ENCODE data around the gene VSTM1.
A peak's percentile ranks its signal among the peaks of the same experiment; 100 is the strongest.
"Not testable (repeated sequence)": the region's sequence is repeated elsewhere in the genome, so short reads cannot be mapped to it uniquely, and the experiment has no call there.

The VSTM1 gene, protein sequence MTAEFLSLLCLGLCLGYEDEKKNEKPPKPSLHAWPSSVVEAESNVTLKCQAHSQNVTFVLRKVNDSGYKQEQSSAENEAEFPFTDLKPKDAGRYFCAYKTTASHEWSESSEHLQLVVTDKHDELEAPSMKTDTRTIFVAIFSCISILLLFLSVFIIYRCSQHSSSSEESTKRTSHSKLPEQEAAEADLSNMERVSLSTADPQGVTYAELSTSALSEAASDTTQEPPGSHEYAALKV

DNA sequence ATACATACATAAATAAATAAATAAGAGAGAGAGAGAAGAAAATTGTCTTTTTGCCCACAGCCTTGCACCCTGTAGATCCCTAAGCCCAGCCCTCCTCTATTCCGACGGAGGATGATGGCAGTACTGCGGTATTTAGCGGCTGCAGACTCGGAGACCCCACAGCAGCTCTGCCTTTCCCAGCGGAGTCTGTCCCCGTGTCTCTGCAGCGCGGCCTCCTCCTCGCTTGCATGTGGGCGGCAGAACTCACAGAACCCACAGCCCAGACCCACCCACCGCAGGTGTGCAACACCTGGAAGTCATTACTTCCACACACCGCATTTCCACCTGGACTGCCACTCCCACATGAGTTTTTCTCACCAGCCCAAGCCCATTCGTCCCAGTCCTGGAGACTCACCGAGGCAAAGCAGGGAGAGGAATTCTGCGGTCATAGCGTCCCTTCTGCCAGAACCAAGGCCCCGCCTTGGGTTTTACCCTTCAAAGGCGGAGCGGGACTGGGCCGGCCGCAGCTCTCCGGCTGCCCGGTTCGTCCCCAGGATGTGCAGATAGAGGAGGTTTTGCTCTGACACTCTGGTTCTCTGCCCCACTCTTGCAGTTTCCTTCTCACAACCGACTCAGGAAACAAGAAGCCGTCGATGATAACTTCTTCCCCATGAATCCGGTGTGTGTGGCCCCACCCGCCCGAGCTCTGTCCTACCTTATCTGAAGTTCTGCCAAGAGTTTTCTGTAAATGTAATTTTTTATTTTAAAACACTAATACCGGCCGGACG, at the start of gene VSTM1:
Gene VSTM1 (minus strand): TSS at position 548 of the 767 bp plus-strand sequence. CDS start 120 bp downstream, at position 428.
- DNase-seq: no peak

DNA sequence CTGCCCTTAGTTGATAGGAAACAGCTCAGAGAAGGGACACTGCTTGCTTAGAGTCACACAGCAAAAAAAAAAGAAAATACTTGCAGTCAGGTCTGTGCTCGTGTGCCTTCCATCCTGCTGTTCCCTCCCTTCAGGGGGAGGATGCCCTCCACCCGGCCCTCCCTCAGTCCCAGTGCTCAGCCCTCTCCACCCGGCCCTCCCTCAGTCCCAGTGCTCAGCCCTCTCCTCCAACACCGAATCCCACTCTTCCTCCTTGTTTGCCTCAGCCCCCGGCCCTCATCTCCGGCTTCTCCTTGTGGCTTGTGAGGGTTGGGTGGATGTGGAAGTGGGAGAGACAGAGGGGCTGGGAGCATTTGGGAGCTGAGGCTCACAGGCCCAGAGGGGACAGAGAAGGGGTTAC, 46.0 kb upstream of the VSTM1 start:
- no peak for DNase-seq

DNA sequence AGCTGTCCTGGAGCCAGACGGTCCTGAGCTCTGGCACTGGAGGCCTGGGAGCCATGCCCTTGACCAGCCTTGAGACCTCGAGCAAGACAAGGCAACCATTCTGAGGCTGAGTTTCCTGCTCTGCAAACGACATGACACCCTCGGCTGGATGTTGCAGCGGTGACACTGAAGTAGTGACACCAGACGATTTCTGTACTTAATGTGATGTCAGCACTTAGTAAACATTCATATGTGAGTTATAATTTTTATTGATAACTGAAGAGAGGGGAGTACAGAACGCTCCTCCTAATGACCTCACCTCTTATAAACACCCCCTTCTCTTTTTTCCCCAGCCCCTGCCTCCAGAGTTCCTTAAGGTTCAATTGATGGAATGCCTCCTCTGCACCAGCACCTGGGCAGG, 44.8 kb upstream of the VSTM1 start:
- DNase-seq: no peak

DNA sequence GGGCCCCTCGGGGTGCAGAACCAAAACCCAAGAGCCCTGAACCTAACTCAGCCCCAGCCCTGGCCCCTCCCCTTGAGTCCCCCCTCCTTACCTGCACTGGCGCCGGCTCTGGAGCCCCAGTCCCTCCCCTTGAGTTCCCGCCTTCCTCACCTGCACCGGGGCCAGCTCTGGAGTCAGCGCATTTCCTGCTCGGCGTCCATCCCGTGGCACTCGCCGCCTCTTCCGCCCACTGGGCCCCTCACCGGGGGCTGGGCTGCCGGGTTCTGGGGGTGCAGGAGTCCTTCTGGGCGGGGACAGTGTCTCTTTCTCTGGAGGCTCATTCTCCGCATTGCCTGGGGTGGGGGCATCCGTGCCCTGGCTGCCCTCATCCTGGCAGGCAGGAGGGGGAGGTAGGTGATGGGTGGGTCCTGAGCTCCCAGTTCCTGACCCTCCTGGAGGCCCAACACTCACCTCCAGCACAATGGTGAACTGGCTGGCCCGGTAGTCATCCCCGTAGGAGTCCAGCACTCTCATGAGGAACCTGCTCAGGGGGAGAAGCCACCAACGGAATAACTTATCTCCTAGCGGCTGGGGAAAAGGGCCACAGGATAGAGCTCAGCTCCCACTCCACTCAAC, 44.3 kb upstream of the VSTM1 start:
- no peak for DNase-seq

DNA sequence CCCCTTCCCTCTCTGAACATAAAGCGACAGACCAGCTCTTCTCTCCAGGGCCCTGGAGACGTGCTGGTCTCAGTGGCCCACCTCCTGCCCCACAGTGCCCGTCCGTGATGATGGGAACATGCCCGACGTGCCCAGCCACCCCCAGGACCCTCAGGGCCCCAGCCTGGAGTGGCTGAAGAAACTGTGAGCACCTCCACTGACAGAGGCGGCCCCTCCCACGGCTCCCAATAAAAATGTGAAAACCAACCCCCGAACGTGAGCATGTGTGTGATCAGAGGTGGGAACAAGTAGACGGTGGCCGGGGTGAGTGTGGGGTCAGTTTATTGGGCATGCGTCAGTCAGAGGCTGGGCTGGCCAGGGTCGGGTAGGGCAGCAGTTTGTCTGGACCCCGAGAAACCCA, 43.0 kb upstream of the VSTM1 start:
- no peak for DNase-seq

DNA sequence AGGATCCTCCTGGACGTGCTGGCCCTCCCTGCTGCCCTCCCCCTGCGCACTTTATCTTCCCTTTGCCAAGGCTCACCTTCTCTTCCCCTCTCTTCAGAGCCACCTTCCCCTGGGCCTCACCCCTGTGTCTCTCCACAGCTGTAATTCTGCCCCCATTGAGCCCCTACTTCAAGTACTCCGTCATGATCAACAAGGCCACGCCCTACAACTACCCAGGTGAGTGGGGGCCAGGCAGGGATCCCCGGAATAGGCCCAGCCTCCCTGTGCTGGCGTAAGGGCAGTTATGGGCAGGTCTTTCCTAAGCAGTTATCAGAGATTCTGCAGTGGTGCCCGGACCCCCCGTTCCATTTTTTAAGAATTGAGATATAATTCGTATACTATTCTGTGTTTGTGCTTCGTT, 42.1 kb upstream of the VSTM1 start:
- no peak for DNase-seq

DNA sequence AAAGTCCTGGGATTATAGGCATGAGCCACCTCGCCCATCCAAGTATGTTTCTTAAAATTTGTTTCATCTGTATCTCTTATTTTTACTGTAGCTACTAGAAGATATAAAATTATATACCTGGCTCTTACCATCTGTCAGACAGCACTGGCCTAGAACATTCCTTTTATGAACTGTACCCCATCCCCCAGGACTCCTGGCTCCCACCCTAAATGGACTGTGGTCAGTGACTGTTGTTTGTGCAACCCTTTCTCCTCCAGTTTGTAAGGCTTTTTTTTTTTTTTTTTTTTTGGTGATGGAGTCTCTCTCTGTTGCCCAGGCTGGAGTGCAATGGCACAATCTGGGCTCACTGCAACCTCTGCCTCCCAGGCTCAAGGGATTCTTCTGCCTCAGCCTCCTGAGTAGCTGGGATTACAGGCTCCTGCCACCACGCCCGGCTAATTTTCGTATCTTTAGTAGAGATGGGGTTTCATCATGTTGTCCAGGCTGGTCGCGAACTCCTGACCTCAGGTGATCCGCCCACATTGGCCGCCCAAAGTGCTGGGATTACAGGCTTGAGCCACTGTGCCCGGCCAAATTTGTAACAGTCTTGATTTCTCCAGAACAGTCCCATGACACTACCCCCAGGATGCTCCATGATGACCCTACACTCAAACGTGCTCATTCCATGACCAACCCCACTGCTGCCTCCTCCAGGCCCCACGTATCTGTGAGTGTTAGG, 41.5 kb upstream of the VSTM1 start:
- DNase-seq: no peak

DNA sequence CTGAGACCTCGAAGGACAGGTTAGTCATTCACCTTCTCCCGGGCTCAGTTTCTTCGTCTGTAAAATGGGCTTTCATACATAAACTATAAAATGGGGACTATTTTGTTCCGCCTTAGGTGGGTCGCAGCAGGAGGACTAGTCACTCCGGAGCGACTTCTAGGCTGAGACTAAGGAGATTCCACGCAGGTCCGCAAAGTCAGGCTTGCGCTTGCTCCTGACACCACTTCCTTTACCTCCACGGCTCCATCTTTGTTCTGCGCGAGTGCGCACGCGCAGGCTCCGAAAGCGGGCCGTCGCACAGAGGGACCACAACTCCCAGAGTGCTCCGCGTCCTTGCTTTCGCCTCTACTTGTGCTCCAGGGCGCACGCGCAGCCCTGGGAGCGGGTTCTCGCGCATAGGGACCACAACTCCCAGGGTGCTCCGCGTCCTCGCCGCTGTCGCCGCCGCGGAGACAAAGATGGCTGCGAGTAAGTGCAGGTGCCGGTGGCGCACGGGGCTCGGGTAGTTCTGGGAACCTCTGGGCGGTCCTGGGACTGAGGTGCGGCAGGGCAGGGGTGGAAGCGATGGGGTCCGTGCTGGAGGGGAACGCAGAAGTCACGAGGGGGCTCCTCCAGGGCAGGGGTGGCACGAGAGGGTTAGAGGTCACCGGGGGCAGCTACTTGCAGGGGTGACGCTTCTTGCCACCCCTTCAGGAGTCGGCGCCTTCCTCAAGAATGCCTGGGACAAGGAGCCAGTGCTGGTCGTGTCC, 38.9 kb upstream of the VSTM1 start, which contains the start of gene NDUFA3:
Gene NDUFA3 (plus strand): TSS at position 435 of the 749 bp plus-strand sequence. CDS start 24 bp downstream, at position 459.
- peak; percentile 99 for DNase-seq

DNA sequence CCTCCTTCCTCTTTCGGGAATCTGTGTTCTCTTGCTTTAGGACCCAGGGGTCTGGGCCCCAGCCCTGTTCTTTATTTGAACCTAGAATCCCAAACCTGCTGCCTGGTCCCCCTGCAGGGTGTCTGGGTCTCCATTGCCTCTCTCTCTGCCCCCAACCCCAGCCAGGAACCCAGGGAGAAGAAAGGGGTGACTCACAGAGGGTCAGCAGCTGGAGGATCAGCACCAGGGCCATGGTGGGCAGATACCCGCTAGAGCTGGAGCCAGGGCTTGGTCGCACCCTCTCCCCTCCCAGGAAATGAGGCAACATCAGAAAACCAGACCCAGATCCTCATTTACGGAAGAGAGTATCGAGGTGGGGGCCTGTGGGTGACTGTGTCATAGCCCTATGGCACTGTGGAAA, 36.9 kb upstream of the VSTM1 start, which contains the start of gene OSCAR:
Gene OSCAR (minus strand): TSS at position 243 of the 400 bp plus-strand sequence. CDS start 11 bp downstream, at position 232.
- peak; percentile 94 for DNase-seq

DNA sequence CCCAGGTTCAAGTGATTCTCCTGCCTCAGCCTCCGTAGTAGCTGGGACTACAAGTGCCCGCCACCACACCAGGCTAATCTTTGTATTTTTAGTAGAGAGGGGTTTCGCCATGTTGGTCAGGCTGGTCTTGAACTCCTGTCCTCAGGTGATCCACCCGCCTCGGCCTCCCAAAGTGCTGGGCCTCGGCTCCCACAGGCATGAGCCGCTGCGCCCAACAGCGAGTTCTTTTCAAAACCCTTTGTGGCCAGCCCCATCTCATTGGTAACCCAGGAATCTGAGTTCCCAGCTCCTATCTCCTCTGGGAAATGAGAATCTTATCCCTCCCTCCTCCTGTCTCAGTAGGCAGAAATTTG, 36.2 kb upstream of the VSTM1 start:
- not testable (repeated sequence) for DNase-seq

DNA sequence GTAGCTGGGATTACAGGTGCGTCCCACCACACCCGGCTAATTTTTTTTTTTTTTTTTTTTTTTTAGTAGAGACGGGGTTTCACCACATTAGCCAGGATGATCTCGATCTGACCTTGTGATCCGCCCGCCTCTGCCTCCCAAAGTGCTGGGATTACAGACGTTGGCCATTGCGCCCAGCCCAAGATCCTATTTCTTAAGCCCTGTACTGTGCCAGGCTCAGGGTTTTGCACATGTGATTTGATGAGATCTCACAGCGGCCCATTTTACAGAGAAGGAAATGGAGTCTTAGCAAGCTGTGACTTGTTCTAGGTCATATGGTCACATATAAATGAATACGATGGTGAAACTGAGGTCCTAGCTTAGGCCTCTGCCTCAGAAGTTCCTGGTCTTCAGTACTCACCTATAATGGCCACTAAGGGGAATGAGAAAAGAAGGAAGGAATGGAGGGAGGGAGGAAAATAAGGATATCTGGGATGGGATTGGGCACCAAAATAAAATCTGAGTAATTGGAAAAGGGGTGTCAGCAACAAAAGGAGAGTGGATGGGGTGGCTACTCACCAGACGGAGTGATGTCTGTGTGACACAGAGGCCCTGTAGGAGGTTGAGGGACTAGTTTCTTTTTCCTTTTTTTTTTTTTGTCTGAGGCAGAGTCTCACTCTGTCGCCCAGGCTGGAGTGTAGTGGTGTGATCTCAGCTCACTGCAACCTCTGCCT, 35.6 kb upstream of the VSTM1 start:
- peak; percentile 72 for DNase-seq

DNA sequence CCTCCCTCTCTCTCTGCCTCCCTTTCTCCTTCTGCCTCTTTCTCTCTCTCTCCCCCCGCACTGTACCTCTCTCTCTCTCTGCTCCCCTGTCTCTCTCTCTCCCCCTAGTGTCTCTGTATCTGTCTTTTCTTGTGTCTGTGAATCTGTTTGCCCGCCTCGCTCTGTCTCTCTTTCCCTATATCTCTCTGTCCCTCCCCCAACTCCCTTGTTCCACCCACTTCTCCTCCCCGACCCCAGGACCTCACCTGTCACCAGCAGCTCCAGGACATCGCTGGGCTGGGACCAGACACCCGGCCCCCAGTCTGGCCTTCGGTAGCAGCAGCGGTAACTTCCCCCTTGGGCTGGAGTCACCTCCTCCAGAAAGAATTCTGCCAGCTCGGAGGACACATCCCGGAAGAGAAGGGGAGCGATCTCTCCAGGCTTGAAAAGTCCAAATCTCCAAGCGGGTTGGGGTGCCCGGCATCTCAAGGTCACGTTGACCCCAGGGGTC, 33.0 kb upstream of the VSTM1 start:
- DNase-seq: peak; percentile 34

DNA sequence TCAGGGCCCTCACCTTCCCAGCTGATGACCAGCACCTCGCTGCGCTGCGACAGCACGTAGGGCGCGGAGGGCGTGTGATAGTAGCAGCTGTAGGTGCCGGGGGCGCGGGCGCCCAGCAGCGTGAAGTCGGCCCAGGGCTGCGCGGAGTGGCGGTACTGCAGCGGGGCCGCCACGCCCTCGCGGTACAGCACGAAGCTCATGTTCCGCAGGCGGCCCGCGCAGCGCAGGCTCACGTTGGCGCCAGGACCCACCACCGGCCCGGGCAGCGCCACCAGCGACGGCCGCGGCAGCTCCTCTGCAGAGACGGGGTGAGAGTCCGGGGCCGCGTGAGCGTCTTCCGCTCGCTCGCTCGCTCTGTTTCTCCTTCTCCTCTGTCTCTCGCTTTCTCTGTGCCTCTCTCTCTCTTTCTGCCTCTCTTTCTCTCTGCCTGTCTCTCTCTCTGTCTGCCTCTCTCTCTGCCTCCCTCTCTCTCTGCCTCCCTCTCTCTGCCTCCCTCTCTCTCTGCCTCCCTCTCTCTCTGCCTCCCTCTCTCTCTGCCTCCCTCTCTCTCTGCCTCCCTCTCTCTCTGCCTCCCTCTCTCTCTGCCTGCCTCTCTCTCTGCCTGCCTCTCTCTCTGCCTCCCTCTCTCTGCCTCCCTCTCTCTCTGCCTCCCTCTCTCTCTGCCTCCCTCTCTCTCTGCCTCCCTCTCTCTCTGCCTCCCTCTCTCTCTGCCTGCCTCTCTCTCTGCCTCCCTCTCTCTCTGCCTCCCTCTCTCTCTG, 32.3 kb upstream of the VSTM1 start:
- DNase-seq: peak; percentile 52

DNA sequence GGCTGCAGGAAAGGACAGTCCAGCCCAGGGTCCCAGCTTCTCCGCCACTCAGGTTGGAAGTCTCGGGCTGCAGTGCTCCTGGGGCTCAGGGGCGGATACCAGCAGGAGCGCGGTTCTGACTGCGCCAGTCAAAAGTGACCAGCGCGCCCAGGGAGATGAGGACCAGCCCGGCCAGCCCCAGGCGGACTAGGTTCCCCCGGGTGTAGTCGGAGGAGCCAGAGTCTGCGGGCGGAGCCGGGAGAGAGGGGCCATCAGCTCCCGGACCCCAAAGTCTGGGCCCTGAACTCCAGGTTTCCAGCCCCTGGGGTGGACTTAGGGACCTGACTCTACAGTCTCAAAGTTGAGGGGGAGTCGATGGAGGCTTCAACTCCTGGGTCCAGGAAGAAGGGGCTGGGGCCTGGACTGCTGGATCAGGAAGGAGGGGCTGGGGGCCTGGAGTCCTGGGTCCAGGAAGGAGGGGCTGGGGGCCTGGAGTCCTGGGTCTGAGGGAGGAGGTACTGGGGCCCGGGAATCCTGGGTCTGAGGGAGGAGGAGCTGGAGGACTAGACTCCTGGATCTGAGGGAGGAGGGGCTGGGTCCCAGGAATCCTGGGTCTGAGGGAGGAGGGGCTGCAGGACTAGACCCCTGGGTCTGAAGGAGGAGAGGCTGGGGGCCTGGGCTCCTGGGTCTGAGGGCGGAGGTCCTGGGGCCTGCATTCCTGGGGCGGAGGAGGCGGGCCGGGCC, 31.6 kb upstream of the VSTM1 start:
- no peak for DNase-seq

DNA sequence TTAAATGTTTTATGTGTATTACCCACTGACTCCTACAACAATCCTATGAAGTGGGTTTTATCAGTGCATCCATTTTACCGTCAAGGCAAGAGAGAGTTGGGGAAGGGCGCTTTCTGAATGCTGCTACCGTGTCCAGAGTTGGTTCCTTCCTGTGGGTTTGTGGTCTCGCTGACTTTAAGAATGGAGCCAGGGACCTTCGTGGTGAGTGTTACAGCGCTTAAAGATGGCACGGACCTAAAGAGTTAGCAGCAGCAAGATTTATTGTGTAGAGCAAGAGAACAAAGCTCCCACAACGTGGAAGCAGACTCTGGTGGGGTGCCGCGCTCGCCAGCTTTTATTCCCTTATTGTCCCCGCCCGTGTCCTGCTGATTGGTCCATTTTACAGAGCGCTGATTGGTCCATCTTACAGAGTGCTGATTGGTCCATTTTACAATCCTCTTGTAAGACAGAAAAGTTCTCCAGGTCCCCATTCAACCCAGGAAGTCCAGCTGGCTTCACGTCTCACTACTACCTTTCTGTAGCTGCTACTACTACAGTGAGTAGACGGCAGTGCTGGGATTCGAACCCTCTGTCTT, 30.8 kb upstream of the VSTM1 start:
- DNase-seq: no peak

DNA sequence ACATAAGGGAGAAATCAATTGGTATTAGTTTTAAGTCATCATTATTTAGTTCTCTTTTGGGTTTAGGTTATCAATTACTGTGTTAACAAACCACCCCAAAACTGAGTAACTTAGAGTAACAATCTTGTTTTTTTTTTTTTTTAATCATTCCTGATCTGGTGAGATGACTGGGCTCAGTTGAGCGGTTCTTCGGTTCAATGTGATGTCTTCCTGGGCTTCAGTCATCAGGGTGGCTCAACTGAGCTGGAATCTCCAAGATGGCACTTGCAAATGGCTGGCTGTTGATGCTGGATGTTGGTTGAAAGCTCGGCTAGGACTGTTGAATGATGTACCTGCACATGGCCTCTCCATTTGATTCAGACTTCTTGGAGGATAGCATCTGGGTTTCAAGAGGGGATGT, 20.7 kb upstream of the VSTM1 start:
- DNase-seq: no peak

DNA sequence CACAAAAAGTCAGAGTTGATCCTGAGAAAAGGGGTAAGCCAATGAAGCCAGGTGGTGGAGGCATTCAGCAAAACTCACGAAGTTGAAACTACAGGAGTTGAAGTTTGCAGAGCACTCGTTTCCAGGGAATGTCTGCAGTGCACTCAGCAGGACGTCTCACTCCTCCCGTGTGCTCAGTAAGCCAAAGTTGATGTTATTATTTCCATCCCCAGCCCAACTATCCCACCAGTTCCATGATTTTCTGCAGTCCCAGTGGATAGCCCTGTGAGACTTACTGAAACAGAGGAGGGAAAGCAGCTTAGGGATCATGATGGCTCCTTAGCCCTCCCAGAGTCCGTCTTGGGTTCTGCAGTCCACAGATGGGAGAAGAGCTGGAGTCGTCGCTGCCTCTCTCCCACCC, 17.3 kb upstream of the VSTM1 start, which contains the start of gene TARM1:
Gene TARM1 (minus strand): TSS at position 334 of the 400 bp plus-strand sequence. CDS start 25 bp downstream, at position 309.
- no peak for DNase-seq

DNA sequence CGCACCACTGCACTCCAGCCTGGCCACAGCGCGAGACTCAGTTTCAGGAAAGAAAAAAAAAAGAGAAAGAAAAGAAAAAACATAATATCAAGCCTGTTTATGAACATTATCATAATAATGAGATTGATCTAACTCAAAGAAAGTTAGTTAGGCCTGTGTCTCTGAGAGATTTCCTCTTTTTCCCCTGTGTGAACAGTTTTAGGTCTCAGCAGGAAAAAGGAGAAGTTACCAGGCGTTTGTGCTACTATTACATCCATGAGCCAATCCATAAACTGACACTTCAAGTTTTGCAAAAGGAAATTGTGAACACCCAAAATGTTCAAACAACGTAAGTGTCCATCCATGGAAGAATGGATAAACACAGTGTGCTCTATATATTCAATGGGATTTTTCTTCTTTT, 13.6 kb upstream of the VSTM1 start:
- DNase-seq: peak; percentile 73

DNA sequence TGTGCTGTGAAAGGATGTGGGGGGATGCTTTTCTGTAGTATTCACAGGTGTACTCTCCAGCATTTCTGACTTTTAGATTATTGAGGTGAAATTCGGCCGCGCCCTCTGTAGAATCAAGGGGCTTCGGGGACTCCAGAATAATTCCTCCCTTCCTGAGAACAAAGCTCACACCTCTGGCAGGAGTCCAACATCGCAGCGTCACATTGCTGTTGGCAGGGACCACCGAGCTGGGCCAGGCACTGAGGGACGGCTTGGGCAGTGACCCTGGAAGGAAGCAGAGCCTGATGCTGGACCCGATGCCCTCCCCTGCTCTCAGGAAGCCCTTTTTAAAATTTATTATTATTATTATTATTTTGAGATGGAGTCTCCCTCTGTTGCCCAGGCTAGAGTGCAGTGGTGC, 11.2 kb upstream of the VSTM1 start:
- no peak for DNase-seq

DNA sequence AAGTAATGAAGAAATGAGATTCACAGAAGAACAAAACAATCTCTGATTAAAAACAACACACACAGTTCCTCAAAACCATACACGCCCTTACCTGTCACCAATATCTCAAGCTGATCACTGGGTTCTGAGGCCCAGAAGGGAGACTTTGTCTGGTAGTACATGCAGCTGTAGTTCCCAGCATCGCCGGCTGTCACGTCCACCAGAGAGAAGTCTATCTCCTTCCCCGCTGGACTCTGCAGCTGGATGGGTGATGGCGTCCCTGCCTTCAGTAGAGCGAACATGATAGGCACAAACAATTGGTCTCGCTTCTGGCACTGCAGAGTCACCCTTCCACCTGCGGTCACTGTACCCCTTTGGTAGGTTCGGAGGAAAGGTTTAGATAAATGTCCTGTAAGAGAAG, 10.1 kb upstream of the VSTM1 start:
- no peak for DNase-seq
